Mesenteric fat pad (tissue), 1 donor: ENCODE measurements around the gene BACH1. TPM values are rescaled to one million over a fixed set of nuclear protein-coding genes. Genes with fewer than 3 reads are reported as not detected.
"Not testable (repeated sequence)": the region's sequence is repeated elsewhere in the genome, so short reads cannot be mapped to it uniquely, and the experiment has no call there.

Experiments used
- DNase-seq: peaks from one replicate; pipeline ENCODE4 v3.0.0-alpha.2; 2020; ENCODE audit warnings: low spot score
- long read RNA-seq: library from polyadenylated mRNA; unstranded; transcript quantifications from one replicate; pipeline ENCODE4 v2.0.0, GENCODE V29; 2020
- total RNA-seq: library from RNA; stranded (reverse); fragmentation: NEBNext Ultra II Directional; extraction: Animal tissue kit (Norgen Biotek cat#: 25700); gene quantifications from one replicate; pipeline ENCODE4 v1.2.1, GENCODE V29; 2021
- donor health status: DM: yes; HTN: yes; CAD: no.

BACH1 gene
- 69.8 TPM for total RNA-seq
- long read RNA-seq, partial matches to known transcripts, result 5 of 14 reads
- long read RNA-seq, other reads (novel, unspliced or antisense), result 9 of 14 reads

DNA sequence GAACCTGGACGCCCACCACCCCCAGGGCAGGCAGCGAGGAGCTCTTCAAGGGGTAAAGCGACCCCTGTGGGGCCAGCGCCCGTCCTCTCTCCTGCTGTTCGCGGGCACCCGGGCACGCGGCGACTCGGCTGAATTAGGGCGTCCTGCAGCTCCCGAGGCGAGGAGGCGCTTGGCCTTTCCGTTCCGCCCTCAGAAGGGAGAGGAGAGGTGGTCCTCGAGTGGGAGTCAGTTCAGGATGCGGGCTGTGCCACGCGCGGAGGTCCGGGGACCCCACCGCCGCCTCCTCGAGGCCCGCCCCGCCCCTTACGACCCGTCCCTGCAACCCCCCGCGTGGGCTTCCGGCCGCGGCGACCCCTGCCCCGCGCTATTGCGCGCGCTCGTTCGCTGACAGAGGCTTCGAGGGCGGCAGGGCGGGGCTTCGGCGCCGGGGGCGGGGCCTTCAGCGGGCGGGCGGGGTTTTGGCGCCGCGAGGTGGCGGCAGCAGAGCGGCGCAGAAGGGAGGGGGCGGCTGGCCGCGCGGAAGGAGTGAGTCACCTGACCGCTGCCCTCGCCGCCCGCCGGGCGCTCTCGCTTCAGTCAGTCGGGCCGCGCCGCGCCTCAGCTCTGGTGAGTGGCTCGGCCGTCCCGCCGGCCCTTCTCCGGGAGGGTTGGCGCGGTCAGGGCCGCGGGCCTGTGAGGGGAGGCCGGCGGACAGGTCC is at the start of gene BACH1:
Gene BACH1, plus strand, starts transcription at position 575 of the 698 bp plus-strand sequence. CDS start 22,359 bp downstream, outside the sequence.
- peak; percentile 98 for DNase-seq

DNA sequence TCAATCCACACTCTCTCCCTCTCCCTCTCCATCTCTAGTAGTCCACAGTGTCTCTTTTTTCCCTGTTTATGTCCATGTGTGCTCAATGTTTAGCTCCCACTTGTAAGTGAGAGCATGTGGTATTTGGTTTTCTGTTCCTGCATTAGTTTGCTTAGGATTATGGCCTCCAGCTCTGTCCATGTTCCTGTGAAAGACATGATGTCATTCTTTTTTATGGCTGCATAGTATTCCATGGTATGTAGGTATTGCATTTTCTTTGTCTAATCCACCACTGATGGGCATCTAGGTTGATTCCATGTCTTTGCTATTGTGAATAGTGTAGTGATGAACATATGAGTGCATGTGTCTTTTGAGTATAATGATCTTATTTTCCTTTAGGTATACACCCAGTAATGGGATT is 49.4 kb upstream of the BACH1 start:
- DNase-seq, result not testable (repeated sequence)

DNA sequence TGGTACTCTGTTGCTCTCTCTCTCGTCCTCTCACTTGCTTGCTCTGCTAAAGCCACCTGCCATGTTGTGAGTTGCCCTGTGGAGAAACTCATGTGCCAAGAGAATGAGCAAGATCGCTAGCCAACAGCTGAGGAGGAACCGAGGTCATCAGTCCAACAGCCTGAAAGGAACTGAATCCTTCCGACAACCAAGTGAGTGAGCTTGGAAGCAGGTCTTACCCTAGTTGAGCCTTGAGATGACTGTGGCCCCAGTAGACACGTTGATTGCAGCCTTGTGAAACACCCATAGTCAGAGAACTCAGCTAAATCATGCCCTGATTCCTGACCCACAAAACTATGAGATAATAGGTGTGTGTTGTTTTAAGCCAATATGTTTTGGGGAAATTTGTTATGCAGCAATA is 48.1 kb upstream of the BACH1 start:
- DNase-seq, result no peak

DNA sequence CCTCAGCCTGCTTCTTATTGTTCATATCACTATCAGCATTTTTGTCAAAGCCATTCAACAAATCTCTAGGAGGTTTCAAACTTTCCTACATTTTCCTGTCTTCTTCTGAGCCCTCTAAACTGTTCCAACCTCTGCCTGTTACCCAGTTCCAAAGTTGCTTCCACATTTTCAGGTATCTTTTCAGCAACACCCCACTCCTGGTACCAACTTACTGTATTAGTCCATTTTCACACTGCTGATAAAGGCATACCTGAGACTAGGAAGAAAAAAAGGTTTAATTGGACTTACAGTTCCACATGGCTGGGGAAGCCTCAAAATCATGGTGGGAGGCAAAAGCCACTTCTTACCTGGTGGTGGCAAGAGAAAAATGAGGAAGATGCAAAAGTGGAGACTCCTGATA is 44.9 kb upstream of the BACH1 start:
- DNase-seq, result not testable (repeated sequence)

- DNase-seq, result no peak
These were observed 44.2 kb upstream of the BACH1 start for GRCh38 chr21:29254550-29254949.

DNA sequence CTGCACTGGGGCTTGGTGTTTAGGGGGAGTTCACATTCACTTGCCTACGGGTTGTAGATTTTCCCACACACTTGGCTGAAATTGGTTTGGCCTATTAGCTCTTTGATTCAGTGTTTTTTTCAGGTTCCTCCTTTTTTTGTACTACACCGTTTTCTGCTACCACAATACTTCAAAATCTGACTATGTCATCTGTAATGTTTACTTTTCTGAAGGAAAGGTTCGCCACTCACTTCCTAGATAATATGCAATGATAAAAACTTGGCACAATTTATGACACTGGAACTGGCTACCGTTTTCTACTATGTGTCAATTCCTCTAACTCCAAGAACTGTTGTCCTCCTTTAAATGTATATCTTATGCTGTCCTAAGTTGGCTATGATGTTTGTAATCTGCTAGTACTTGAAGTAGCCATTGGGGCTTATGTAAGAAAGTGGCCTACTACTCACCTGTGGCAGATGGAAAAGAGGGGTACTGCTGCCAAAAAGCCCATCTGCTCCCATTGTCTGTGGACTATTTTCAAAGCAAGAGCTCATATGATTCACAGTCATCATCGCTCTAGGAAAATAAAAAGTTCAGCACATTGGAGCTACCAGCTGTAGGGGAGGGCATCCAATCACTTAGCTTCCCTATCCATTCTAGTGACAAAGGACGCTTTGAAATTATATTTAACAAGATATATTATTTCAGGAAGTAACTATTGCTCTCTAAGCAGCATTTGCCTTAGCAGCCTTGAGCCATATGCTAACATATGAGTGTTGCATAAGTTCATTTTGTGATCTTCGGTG is 42.4 kb upstream of the BACH1 start:
- no peak for DNase-seq

DNA sequence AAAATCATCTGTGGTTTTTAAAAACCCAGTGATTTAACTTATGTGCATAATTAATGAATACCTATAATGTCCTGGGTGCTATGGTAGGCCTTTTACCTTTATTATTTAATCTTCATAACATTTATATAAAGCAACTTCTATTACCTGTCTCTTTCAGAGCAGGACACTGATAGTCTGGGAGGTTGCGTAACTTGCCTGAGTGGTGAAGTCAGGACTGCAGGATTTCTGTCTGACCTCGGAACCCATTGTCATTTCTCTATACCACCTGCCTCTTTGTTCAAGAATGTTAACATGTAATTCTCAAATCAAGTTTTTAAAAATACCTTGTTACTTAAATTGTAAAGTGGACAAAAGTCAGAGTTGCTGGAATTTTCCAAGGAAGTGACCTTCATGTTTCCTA is 41.0 kb upstream of the BACH1 start:
- no peak for DNase-seq

GRCh38 chr21:29258626-29259338 is 39.9 kb upstream of the BACH1 start:
- no peak for DNase-seq

DNA sequence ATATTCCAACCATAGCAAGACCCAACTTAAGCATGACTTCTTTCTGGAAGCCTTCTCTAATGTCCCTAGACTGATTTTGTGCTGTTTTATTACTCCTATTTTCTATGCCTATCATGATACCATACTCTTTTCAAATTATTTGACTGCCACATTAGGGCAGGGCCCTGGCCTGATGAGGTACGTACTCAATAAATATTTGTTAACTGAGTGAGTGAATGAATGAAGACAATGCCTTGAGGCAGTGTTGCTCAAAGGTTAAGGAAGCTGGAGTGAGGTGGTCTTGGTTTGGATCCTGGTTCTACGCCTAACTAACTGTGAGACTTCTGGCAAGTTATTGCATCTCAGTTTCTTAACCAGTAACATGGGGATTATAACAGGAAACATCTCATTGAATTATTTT is 38.3 kb upstream of the BACH1 start:
- DNase-seq, result no peak

- DNase-seq, result no peak
These were observed 36.9 kb upstream of the BACH1 start for GRCh38 chr21:29261555-29262540.

DNA sequence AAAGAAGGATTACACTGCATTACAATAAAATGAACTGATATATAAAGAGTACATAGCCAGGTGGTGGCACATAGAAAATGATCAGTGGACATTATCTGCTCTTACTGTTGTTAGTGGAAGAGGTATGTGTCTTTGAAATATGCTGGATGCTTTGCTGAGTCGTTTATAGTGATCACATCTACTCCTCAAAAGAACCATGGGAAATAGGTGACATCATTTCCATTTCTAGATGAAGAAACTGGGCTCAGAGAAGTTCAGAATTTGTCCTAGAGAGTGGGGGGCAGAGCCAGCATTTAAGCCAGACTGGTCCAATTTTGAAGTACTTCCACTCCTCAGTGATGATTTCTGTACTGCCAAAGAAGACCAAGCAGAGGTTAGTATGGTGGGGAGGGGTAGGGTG is 34.0 kb upstream of the BACH1 start:
- no peak for DNase-seq

- DNase-seq, result no peak
These were observed 32.8 kb upstream of the BACH1 start for GRCh38 chr21:29265690-29266479.

GRCh38 chr21:29267666-29268065 is 31.1 kb upstream of the BACH1 start:
- DNase-seq, result no peak

DNA sequence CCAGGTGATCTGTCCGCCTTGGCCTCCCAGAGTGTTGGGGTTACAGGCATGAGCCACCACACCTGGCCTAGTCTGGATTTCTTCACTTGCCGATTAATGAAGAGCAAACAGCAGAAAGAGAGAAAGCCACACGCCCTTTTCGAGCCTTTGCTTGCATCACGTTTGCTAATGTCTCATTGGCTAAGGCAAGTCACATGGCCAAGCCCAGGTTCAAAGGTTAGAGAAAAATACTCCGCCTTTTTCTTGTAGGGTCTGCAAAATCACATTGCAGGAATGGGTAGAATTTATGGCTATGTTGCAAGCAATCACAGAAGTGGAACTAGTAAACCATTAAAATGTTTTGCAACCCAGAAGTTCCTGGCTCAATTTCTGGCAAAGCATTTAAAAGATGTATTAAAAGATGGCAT is 26.8 kb upstream of the BACH1 start:
- no peak for DNase-seq

- DNase-seq, result no peak
These were observed 21.3 kb upstream of the BACH1 start for GRCh38 chr21:29277442-29277841.

DNA sequence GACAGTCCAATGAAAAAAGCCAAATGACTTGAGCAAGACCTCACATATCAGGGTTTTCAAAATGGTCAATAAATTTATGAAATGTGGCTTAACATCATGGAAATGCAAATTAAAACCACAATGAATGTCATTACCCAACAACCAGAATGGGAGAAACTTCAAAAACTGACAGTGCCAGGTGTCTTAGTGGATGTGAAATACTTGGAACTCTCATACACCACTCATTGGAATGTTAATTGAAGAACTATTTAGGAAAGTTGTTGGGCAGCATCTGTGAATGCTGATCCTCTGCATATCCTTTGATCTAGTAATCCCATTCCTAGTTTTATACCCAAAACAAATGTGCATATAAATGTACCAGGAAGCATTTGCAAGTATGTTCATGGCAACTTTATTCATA is 19.2 kb upstream of the BACH1 start:
- DNase-seq, result no peak

GRCh38 chr21:29281801-29282200 is 16.9 kb upstream of the BACH1 start:
- not testable (repeated sequence) for DNase-seq

DNA sequence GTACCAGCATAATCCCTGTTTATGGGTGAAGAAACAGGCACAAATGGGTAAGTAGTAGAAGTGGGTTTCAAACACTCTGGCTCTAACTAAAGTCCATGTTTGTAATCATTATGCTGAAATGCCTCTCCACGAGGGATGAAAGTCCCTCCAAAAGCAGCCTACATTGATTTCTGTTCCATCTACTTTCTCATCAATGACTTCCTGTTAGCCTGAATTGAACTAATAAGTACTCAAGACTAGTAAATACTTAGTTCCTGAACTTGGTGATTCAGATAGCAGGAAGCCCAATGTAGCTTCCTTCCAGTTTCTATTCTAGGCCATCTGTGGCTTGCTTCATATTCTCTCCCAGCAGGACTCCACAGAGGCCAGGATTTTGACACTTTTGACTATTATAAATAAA is 11.3 kb upstream of the BACH1 start:
- DNase-seq, result no peak

- no peak for DNase-seq
These were observed 10.5 kb upstream of the BACH1 start for GRCh38 chr21:29288239-29288638.

- DNase-seq, result no peak
These were observed 9.4 kb upstream of the BACH1 start for GRCh38 chr21:29289317-29289716.
